Right atrium auricular region (tissue), 2 donors: ENCODE measurements around the gene ENOX2. TPM values are rescaled to one million over a fixed set of nuclear protein-coding genes. Genes with fewer than 3 reads are reported as not detected.

Experiments
- DNase-seq: peaks from one replicate; pipeline ENCODE4 v3.0.0-alpha.2; 2019; ENCODE audit warnings: low spot score
- H3K27ac ChIP-seq, 2 donors: fragments of 200-600 bp; sonication (generic); 1 replicate in 1 of 2; 2 replicates in 1 of 2; pipeline ENCODE4 v1.5.1; 2016 to 2019
- H3K27me3 ChIP-seq, 2 donors: fragments of 200-600 bp; sonication (generic); one replicate each; pipeline versions ENCODE4 v1.5.1 to v1.6.0; 2017 to 2019
- H3K36me3 ChIP-seq: fragments of 200-600 bp; sonication (generic); one replicate; pipeline ENCODE4 v1.5.1; 2016
- H3K4me1 ChIP-seq, 2 donors: fragments of 200-600 bp; sonication (generic); one replicate each; pipeline versions ENCODE4 v1.5.1 to v1.6.0; 2017 to 2019
- H3K4me3 ChIP-seq, 2 donors: fragments of 200-600 bp; sonication (generic); 1 replicate in 1 of 2; 2 replicates in 1 of 2; pipeline ENCODE4 v1.5.1; 2017 to 2019; ENCODE audit warnings: mild to moderate bottlenecking in 1 of 2, moderate library complexity in 1 of 2
- H3K9me3 ChIP-seq, 2 donors: fragments of 200-600 bp; sonication (generic); one replicate each; pipeline ENCODE4 v1.5.1; 2019
- total RNA-seq, 2 donors: library from RNA; depleted of rRNA; stranded (reverse); fragments of >200 nt; gene quantifications; one replicate each; pipeline ENCODE4 v1.1.0, GENCODE V29; 2016
- TF ChIP-seq, protein P1 (sequence below), 2 donors: fragments of 200-600 bp; sonication (generic); IDR thresholded peaks; one replicate each; pipeline ENCODE4 v1.5.1; 2019; ENCODE audit warnings: antibody characterized with exemption in 2 of 2

The ENOX2 gene
- total RNA-seq, 2 donors from 2014 or later, result 16.8 to 22.6 TPM

DNA sequence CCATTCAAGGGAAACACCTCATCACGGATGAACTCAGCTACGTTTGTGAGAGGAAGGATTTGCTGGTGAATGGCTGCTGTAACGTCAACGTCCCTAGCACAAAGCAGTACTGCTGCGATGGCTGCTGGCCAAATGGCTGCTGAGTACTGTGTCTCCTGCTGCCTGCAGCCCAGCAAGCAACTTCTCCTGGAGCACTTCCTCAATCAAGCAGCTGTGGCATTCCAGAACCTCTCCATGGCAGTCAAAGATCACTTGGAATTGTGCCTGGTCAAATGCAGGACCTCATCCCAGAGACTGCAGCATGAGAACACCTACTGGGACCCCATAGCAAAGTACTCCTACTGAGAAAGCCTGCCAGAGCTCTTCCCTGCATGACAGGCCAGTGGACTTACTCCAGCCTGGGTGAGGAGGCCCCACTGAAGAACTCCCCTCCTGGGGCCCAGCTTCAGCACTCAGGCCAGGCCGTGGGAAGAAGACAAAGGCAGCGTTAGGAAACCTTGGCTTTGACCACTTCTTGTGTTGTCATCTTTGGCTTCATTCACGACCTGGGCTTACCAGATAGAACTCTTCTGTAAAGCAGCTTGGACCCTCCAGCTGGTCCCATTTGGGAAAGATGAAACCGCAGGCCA lies 256.9 kb downstream of the ENOX2 start:
- TF ChIP-seq, protein P1, sequence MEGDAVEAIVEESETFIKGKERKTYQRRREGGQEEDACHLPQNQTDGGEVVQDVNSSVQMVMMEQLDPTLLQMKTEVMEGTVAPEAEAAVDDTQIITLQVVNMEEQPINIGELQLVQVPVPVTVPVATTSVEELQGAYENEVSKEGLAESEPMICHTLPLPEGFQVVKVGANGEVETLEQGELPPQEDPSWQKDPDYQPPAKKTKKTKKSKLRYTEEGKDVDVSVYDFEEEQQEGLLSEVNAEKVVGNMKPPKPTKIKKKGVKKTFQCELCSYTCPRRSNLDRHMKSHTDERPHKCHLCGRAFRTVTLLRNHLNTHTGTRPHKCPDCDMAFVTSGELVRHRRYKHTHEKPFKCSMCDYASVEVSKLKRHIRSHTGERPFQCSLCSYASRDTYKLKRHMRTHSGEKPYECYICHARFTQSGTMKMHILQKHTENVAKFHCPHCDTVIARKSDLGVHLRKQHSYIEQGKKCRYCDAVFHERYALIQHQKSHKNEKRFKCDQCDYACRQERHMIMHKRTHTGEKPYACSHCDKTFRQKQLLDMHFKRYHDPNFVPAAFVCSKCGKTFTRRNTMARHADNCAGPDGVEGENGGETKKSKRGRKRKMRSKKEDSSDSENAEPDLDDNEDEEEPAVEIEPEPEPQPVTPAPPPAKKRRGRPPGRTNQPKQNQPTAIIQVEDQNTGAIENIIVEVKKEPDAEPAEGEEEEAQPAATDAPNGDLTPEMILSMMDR (IDR thresholded peaks at IDR 0.05), result no peak
- DNase-seq, result no peak
- no peaks in the 10 kb centered on the region for H3K4me1 ChIP-seq
- no peaks in the 10 kb centered on the region for H3K36me3 ChIP-seq
- H3K4me3 ChIP-seq, result no peak overlapping the region
- no peaks in the 10 kb centered on the region for H3K9me3 ChIP-seq
- no peak overlapping the region for H3K27ac ChIP-seq
- no peaks in the 10 kb centered on the region for H3K27me3 ChIP-seq

GRCh38 chrX:130637591-130637990 lies 265.4 kb downstream of the ENOX2 start:
- H3K27ac ChIP-seq, result no peak overlapping the region
- no peak for DNase-seq

DNA sequence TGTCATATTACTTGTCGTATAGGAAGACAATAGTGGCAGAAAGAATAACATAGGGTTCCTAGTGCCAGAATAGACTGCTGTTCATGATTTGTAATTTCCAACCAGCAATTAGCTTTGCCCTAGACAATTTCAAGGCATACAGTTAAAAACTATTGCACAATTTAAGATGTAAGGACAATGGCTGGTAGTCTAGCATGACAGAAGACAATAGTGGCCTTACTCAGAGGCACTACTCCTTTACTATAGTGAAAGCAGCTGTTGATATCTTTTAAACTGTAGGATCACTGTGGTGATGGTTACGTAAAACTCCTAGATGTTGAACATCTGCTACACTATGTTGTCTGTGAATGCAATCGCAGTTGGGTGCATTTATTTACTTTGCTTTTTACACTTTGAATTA lies 266.7 kb downstream of the ENOX2 start:
- H3K4me1 ChIP-seq, result no peaks in the 10 kb centered on the region
- H3K36me3 ChIP-seq, result no peaks in the 10 kb centered on the region
- TF ChIP-seq, protein P1 (IDR thresholded peaks at IDR 0.05), result no peak
- no peak overlapping the region for H3K4me3 ChIP-seq
- no peak overlapping the region for H3K27ac ChIP-seq
- H3K27me3 ChIP-seq, result no peaks in the 10 kb centered on the region
- DNase-seq, result no peak
- H3K9me3 ChIP-seq, result no peaks in the 10 kb centered on the region

More at GRCh38 chrX:130637591-130637990, 265.4 kb downstream of the ENOX2 start:
- Histone ChIP-seq H3K36me3 (no peaks in the 10 kb centered on the region), H3K9me3 (no peaks in the 10 kb centered on the region), H3K4me3 (no peak overlapping the region), H3K27me3 (no peaks in the 10 kb centered on the region), H3K4me1 (no peaks in the 10 kb centered on the region)
- TF ChIP-seq, protein P1 (IDR thresholded peaks at IDR 0.05), result no peak

GRCh38 chrX:130631011-130631410 lies 272.0 kb downstream of the ENOX2 start:
- H3K4me1 ChIP-seq, result no peaks in the 10 kb centered on the region
- H3K36me3 ChIP-seq, result no peaks in the 10 kb centered on the region
- no peaks in the 10 kb centered on the region for H3K27me3 ChIP-seq
- H3K27ac ChIP-seq, result no peak overlapping the region
- DNase-seq, result no peak
- H3K9me3 ChIP-seq, result no peaks in the 10 kb centered on the region
- TF ChIP-seq, protein P1 (IDR thresholded peaks at IDR 0.05), result no peak
- H3K4me3 ChIP-seq, result no peak overlapping the region

DNA sequence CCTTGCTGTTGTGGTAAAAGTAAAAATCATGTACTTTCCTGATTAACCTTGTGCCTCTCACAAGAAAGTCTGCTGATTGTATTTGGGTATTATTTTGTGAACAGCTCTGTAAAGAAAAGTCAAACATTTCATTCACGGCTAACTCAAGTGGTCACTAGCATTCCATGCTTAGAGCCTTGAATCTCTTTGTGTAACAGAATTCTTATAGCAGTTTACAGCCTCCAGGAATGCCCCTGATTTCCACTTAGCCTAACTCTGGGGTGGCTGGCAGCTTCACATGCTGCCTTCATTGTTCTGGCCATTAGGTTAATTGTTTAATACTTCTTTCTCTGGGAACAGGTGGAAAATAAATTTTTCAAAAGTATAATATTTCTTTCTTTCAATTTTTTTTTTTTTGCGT lies 274.5 kb downstream of the ENOX2 start:
- TF ChIP-seq, protein P1 (IDR thresholded peaks at IDR 0.05), result no peak
- H3K27ac ChIP-seq, result no peak overlapping the region
- no peak for DNase-seq
- H3K36me3 ChIP-seq, result no peaks in the 10 kb centered on the region
- H3K4me3 ChIP-seq, result no peak overlapping the region
- no peaks in the 10 kb centered on the region for H3K9me3 ChIP-seq
- H3K4me1 ChIP-seq, result no peaks in the 10 kb centered on the region
- no peaks in the 10 kb centered on the region for H3K27me3 ChIP-seq

DNA sequence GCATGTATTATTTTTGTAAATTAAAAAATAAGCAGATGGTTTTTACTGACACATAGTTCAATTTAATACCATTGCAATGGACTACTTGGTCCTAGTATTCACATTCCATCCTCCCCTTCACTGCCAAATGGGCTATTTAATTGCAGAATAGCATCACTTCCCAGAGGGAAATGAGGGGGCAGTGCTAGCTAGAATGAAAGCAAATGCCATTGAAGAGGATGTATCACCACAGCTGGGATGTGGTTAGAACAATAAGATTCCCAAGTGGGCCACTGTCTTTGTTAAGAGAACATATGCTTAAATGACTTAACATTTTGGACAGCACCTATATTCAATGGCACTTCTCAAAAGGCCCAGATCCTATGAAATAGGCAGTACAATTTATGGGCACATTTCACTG lies 276.5 kb downstream of the ENOX2 start:
- H3K4me1 ChIP-seq, result no peaks in the 10 kb centered on the region
- H3K27me3 ChIP-seq, result no peaks in the 10 kb centered on the region
- TF ChIP-seq, protein P1 (IDR thresholded peaks at IDR 0.05), result no peak
- no peak overlapping the region for H3K4me3 ChIP-seq
- H3K36me3 ChIP-seq, result no peaks in the 10 kb centered on the region
- no peaks in the 10 kb centered on the region for H3K9me3 ChIP-seq
- H3K27ac ChIP-seq, result no peak overlapping the region
- DNase-seq, result no peak
